ENCODE data around the gene LMF1.

LMF1 gene

GRCh38 chr16:924063-924462 lies 46.7 kb downstream of the LMF1 start:
- Histone ChIP-seq H3K27ac (ENCODE audit: insufficient read depth, low read length, poor library complexity, severe bottlenecking) (no peak overlapping the region), H3K4me1 (ENCODE audit: control insufficient read depth, insufficient read depth, low read length, poor library complexity, severe bottlenecking) (no peaks in the 10 kb centered on the region), H3K9me3 (ENCODE audit: control insufficient read depth, low read length) (no peaks in the 10 kb centered on the region), H3K4me3 (ENCODE audit: insufficient read depth, low read depth, low read length, poor library complexity, severe bottlenecking) (no peak overlapping the region), H3K27me3 (replicated peaks; ENCODE audit: control insufficient read depth, insufficient read depth, low read length, poor library complexity, severe bottlenecking) (no peaks in the 10 kb centered on the region), H3K36me3 (ENCODE audit: control insufficient read depth, insufficient read depth, low read length) (peaks cover 10% of the 10 kb centered on the region)
- no peak for DNase-seq

GRCh38 chr16:923184-923583 lies 47.6 kb downstream of the LMF1 start:
- no peak for DNase-seq
- Histone ChIP-seq H3K4me3 (ENCODE audit: insufficient read depth, low read depth, low read length, poor library complexity, severe bottlenecking) (no peak overlapping the region), H3K4me1 (ENCODE audit: control insufficient read depth, insufficient read depth, low read length, poor library complexity, severe bottlenecking) (no peaks in the 10 kb centered on the region), H3K9me3 (ENCODE audit: control insufficient read depth, low read length) (no peaks in the 10 kb centered on the region), H3K36me3 (ENCODE audit: control insufficient read depth, insufficient read depth, low read length) (peaks cover 10% of the 10 kb centered on the region), H3K27ac (ENCODE audit: insufficient read depth, low read length, poor library complexity, severe bottlenecking) (no peak overlapping the region), H3K27me3 (replicated peaks; ENCODE audit: control insufficient read depth, insufficient read depth, low read length, poor library complexity, severe bottlenecking) (no peaks in the 10 kb centered on the region)

- Histone ChIP-seq H3K4me1 (ENCODE audit: control insufficient read depth, insufficient read depth, low read length, poor library complexity, severe bottlenecking) (no peaks in the 10 kb centered on the region), H3K36me3 (ENCODE audit: control insufficient read depth, insufficient read depth, low read length) (peaks cover 10% of the 10 kb centered on the region), H3K27me3 (replicated peaks; ENCODE audit: control insufficient read depth, insufficient read depth, low read length, poor library complexity, severe bottlenecking) (no peaks in the 10 kb centered on the region), H3K9me3 (ENCODE audit: control insufficient read depth, low read length) (no peaks in the 10 kb centered on the region), H3K27ac (ENCODE audit: insufficient read depth, low read length, poor library complexity, severe bottlenecking) (no peak overlapping the region), H3K4me3 (ENCODE audit: insufficient read depth, low read depth, low read length, poor library complexity, severe bottlenecking) (no peak overlapping the region)
- DNase-seq: no peak
Observed at GRCh38 chr16:922051-922450, 48.7 kb downstream of the LMF1 start.

- no peak for DNase-seq
- no peak overlapping the region for H3K27ac ChIP-seq (ENCODE audit: insufficient read depth, low read length, poor library complexity, severe bottlenecking)
Observed at GRCh38 chr16:921321-921905, 49.4 kb downstream of the LMF1 start.

GRCh38 chr16:920717-921116 lies 50.1 kb downstream of the LMF1 start:
- Histone ChIP-seq H3K36me3 (ENCODE audit: control insufficient read depth, insufficient read depth, low read length) (peaks cover 10% of the 10 kb centered on the region), H3K4me3 (ENCODE audit: insufficient read depth, low read depth, low read length, poor library complexity, severe bottlenecking) (no peak overlapping the region), H3K4me1 (ENCODE audit: control insufficient read depth, insufficient read depth, low read length, poor library complexity, severe bottlenecking) (no peaks in the 10 kb centered on the region), H3K9me3 (ENCODE audit: control insufficient read depth, low read length) (no peaks in the 10 kb centered on the region), H3K27me3 (replicated peaks; ENCODE audit: control insufficient read depth, insufficient read depth, low read length, poor library complexity, severe bottlenecking) (no peaks in the 10 kb centered on the region), H3K27ac (ENCODE audit: insufficient read depth, low read length, poor library complexity, severe bottlenecking) (no peak overlapping the region)
- DNase-seq: no peak

More at GRCh38 chr16:921321-921905, 49.4 kb downstream of the LMF1 start:
- Histone ChIP-seq H3K9me3 (ENCODE audit: control insufficient read depth, low read length) (no peaks in the 10 kb centered on the region), H3K27me3 (replicated peaks; ENCODE audit: control insufficient read depth, insufficient read depth, low read length, poor library complexity, severe bottlenecking) (no peaks in the 10 kb centered on the region), H3K36me3 (ENCODE audit: control insufficient read depth, insufficient read depth, low read length) (peaks cover 10% of the 10 kb centered on the region), H3K4me1 (ENCODE audit: control insufficient read depth, insufficient read depth, low read length, poor library complexity, severe bottlenecking) (no peaks in the 10 kb centered on the region), H3K4me3 (ENCODE audit: insufficient read depth, low read depth, low read length, poor library complexity, severe bottlenecking) (no peak overlapping the region)

GRCh38 chr16:920051-920681 lies 50.6 kb downstream of the LMF1 start:
- Histone ChIP-seq H3K27me3 (replicated peaks; ENCODE audit: control insufficient read depth, insufficient read depth, low read length, poor library complexity, severe bottlenecking) (no peaks in the 10 kb centered on the region), H3K4me3 (ENCODE audit: insufficient read depth, low read depth, low read length, poor library complexity, severe bottlenecking) (no peak overlapping the region), H3K36me3 (ENCODE audit: control insufficient read depth, insufficient read depth, low read length) (peaks cover 10% of the 10 kb centered on the region), H3K9me3 (ENCODE audit: control insufficient read depth, low read length) (no peaks in the 10 kb centered on the region), H3K4me1 (ENCODE audit: control insufficient read depth, insufficient read depth, low read length, poor library complexity, severe bottlenecking) (no peaks in the 10 kb centered on the region), H3K27ac (ENCODE audit: insufficient read depth, low read length, poor library complexity, severe bottlenecking) (no peak overlapping the region)
- DNase-seq: no peak

- DNase-seq: no peak
- Histone ChIP-seq H3K36me3 (ENCODE audit: control insufficient read depth, insufficient read depth, low read length) (peaks cover 7% of the 10 kb centered on the region), H3K4me3 (ENCODE audit: insufficient read depth, low read depth, low read length, poor library complexity, severe bottlenecking) (no peak overlapping the region), H3K9me3 (ENCODE audit: control insufficient read depth, low read length) (no peaks in the 10 kb centered on the region), H3K4me1 (ENCODE audit: control insufficient read depth, insufficient read depth, low read length, poor library complexity, severe bottlenecking) (no peaks in the 10 kb centered on the region), H3K27me3 (replicated peaks; ENCODE audit: control insufficient read depth, insufficient read depth, low read length, poor library complexity, severe bottlenecking) (no peaks in the 10 kb centered on the region), H3K27ac (ENCODE audit: insufficient read depth, low read length, poor library complexity, severe bottlenecking) (no peak overlapping the region)
Observed at GRCh38 chr16:919658-920050, 51.1 kb downstream of the LMF1 start.

GRCh38 chr16:918741-919657 lies 51.8 kb downstream of the LMF1 start:
- no peak overlapping the region for H3K27ac ChIP-seq (ENCODE audit: insufficient read depth, low read length, poor library complexity, severe bottlenecking)
- H3K4me1 ChIP-seq (ENCODE audit: control insufficient read depth, insufficient read depth, low read length, poor library complexity, severe bottlenecking): no peaks in the 10 kb centered on the region
- DNase-seq: no peak
- no peaks in the 10 kb centered on the region for H3K9me3 ChIP-seq (ENCODE audit: control insufficient read depth, low read length)
- no peaks in the 10 kb centered on the region for H3K27me3 ChIP-seq (replicated peaks; ENCODE audit: control insufficient read depth, insufficient read depth, low read length, poor library complexity, severe bottlenecking)
- no peak overlapping the region for H3K4me3 ChIP-seq (ENCODE audit: insufficient read depth, low read depth, low read length, poor library complexity, severe bottlenecking)
- peaks cover 7% of the 10 kb centered on the region for H3K36me3 ChIP-seq (ENCODE audit: control insufficient read depth, insufficient read depth, low read length)

GRCh38 chr16:918068-918467 lies 52.7 kb downstream of the LMF1 start:
- Histone ChIP-seq H3K4me3 (ENCODE audit: insufficient read depth, low read depth, low read length, poor library complexity, severe bottlenecking) (no peak overlapping the region), H3K27ac (ENCODE audit: insufficient read depth, low read length, poor library complexity, severe bottlenecking) (no peak overlapping the region), H3K9me3 (ENCODE audit: control insufficient read depth, low read length) (no peaks in the 10 kb centered on the region), H3K36me3 (ENCODE audit: control insufficient read depth, insufficient read depth, low read length) (peaks cover under 1% of the 10 kb centered on the region), H3K27me3 (replicated peaks; ENCODE audit: control insufficient read depth, insufficient read depth, low read length, poor library complexity, severe bottlenecking) (no peaks in the 10 kb centered on the region), H3K4me1 (ENCODE audit: control insufficient read depth, insufficient read depth, low read length, poor library complexity, severe bottlenecking) (no peaks in the 10 kb centered on the region)
- DNase-seq: no peak

- no peaks in the 10 kb centered on the region for H3K4me1 ChIP-seq (ENCODE audit: control insufficient read depth, insufficient read depth, low read length, poor library complexity, severe bottlenecking)
- DNase-seq: no peak
- H3K4me3 ChIP-seq (ENCODE audit: insufficient read depth, low read depth, low read length, poor library complexity, severe bottlenecking): no peak overlapping the region
- H3K36me3 ChIP-seq (ENCODE audit: control insufficient read depth, insufficient read depth, low read length): no peaks in the 10 kb centered on the region
- H3K27me3 ChIP-seq (replicated peaks; ENCODE audit: control insufficient read depth, insufficient read depth, low read length, poor library complexity, severe bottlenecking): no peaks in the 10 kb centered on the region
- H3K27ac ChIP-seq (ENCODE audit: insufficient read depth, low read length, poor library complexity, severe bottlenecking): no peak overlapping the region
- H3K9me3 ChIP-seq (ENCODE audit: control insufficient read depth, low read length): no peaks in the 10 kb centered on the region
Observed at GRCh38 chr16:917591-918061, 53.2 kb downstream of the LMF1 start.
